ENCODE data around the gene PRPSAP1.
A peak's percentile ranks its signal among the peaks of the same experiment; 100 is the strongest.

PRPSAP1 gene

DNA sequence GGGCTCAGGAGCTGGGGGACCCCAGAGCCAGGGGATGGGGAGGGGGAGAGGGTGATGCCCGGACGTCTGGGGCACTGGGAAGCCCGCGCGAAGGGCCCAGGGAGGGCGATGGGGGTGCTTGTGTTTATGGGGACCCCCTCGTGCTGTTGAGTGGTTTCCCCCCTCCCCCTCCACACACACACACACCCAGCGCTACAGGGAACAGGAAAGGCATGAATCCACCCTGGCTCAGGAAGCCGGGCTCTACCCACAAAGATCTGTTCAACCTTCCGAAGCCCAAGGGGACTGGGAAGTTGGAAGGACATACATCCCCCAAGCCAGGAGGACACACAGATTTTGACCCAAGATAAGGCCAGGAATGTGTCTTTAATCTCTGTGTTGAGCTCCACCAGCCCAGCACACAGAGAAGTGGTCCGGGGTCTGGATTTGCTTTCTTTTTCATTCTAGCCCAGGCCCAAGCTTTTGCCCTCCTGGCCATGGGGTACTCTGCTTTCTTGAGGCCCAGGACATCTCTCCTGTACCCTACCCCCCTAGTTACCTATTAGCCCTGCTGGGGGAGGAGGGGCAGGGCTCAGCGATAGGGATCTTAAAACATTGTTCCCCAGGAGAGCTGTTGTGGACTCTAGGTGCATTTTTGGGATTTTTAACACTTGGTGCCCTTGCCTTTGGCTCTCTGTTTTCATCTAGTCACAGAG lies 87.3 kb downstream of the PRPSAP1 start:
- DNase-seq (ENCODE audit: low read depth in 3 of 3): no peak

DNA sequence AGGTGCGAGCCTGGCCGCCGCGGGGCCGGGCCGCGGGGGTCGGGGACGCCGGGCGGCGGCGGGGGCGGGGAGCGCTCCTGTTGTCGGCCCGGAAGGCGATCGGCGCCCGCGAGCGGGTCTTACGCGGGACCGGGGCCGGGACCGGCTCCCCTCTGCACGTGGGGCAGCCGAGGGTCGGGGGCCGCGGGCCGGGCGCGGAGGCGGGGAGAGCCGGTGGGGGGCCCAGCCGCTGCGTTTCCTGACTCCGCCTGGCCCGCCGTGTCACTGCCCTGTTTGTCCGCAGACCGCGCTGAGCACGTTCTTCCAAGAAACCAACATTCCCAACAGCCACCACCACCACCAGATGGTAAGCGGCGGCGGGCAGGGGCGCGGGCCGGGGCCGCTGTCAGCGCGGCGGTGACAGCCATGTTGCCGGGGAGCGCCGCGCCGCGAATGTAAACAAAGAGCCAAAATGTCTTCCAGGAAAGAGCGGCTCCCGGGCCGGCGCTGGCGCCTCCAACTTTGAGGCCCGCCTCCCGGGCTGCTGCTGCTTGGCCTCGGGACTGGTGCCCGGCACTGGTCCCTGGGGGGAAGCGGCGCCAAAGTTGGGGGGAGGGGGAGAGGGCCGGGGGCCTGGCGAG lies 88.0 kb downstream of the PRPSAP1 start:
- DNase-seq (ENCODE audit: low read depth in 3 of 3): no peak

DNA sequence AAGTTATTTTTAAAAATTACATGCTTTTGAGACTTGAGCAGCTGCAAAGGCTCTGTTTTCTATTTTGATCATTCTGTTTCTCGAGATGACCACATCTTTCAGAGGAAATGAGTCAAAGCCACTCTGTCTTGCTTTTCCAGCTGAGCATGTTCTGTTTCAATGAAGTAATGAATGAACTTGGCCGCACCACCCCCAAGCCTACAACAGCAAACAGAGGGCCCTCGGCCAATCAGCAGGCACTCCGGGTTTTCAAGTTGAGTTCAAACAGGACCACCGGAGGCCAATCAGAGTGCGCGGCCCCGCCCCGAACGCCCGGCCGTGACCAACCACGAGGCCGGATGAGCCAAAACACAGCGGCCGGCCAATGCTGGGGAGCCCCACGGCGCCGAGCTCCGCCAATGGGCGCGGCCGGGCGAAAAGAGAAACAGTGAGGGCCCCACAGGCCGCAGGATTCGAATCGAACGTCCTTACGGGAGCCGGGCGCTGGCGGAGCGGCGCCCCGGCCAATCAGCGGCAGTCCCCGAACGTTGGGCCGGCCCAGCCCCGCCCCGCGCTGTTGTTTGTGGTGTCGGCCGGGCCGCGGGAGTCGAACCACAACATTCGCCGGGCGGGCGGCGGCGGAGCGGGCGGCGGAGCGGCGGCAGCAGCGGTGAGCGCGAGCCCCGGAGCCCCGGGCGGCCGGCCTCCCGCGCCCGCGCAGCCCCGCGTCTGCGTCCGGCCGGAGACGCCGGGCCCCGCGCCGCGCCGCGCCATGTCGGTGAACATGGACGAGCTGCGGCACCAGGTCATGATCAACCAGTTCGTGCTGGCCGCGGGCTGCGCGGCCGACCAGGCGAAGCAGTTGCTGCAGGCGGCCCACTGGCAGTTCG lies 88.7 kb downstream of the PRPSAP1 start, which contains the start of gene UBALD2:
Gene UBALD2, plus strand, starts transcription at position 594 of the 869 bp plus-strand sequence. Its CDS starts 158 bp downstream, at position 752.
- DNase-seq (ENCODE audit: low read depth in 3 of 3): peak; percentile 95 to 99 (median 98)

DNA sequence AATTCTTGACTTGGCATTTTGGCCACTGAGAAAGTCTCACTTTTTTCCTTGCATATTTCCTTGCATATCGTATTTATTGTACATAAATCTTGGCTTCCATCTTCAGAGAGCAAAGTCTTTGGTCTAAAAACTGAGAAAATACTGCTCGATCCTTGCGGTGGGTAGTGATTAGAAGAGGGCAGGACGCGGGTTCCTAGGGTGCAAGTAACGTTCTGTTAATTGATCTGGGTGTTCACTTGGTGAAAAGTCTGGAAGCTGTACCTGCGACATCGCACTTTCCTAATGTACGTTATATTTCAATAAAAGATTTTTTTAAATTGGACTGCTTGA lies 89.3 kb downstream of the PRPSAP1 start:
- DNase-seq (ENCODE audit: low read depth in 3 of 3): no peak

DNA sequence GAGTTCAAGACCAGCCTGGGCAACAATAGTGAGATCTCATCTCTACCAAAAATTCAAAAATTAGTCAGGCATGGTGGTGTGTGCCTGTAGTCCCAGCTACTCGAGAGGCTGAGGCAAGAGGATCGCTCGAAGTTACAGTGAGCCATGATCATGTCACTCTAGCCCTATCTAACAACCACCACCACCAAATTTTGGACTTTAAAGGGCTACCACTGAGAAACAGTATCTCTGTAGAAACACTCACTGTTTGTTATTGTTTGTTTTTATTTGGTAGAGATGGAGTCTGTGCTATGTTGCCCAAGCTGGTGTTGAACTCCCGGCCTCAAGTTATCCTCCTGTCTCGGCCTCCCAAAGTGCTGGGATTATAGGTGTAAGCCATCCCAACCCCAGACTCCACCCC lies 89.8 kb downstream of the PRPSAP1 start:
- no peak for DNase-seq (ENCODE audit: low read depth in 3 of 3)

DNA sequence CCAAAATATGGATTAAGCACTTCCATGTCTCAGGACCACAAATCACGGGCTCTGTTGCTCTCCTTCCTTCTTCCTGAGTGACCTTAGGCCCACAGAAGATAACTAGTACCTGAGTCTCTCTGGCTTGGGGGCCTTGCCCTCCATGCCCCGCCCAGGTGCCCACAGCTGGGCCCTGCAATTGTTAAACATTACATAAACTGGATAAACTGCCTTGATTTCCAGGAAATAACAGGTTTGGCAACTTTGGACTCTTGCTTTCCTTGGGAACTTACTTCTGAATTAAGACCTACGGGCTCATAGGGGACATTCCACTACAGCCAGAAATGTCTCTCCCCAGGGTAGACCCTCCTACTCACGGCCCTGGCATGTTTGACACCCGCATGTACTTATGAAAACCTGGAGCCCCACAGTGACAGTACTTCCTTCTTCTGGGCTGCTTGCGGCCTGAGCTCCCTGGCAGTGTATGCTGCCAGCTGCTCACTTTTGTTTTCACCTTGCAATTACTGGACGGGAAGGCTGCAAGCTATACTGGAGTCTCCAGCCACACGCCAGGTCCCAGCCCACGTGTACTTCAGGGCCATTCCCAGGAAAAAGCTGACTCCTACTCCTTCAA lies 90.9 kb downstream of the PRPSAP1 start:
- DNase-seq (ENCODE audit: low read depth in 3 of 3): no peak

DNA sequence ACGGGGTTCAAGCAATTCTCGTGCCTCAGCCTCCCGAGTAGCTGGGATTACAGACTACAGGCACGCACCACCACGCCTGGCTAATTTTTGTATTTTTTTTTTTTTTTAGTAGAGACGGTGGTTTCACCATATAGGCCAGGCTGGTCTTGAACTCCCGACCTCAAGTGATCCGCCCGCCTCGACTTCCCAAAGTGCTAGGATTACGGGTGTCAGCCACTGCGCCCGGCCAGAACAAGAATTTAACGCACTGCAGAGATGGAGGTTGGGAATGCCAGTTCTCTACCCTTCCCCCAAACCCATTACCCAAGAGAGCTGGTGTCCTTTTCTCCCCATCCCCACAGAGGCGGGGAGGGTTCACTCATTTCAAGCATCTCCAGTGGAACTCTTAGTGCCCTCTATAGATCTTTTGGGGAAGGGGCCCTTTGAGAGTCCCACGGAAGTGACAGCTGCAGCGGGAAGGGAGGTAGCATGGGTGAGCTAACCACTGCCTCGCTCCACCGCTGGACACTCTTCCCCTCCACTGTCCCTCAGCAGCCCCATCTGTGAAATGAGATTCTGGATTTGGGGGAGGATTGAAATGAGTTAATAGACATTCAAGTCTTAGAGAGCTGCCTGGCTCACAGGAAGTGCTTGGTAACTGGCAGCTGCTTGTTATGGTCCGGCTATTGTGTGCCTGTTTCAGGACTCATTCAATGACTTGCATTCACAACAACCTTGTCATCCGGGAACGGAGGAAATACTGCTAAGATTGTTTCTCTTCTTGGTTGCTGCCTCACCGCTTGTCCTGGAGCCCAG lies 92.1 kb downstream of the PRPSAP1 start:
- DNase-seq (ENCODE audit: low read depth in 3 of 3): no peak

DNA sequence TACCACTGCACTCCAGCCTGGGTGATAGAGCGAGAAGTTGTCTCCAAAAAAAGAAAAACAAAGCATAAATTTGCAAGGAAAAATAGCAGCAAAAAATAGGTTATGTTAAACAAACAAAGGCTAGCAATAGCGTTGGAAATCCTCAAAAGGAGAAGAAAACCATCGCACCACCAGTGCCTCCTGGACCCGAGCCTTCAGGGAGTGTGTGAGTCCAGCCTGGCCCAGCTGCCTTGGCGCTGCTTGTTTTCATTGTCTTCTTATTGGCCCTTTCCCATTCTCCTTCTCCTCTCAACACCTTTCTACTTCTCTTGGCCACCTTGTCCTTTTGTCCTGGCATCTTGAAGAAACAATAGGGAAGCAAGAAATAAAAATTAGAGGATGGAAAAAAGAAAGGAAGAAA lies 93.0 kb downstream of the PRPSAP1 start:
- no peak for DNase-seq (ENCODE audit: low read depth in 3 of 3)

DNA sequence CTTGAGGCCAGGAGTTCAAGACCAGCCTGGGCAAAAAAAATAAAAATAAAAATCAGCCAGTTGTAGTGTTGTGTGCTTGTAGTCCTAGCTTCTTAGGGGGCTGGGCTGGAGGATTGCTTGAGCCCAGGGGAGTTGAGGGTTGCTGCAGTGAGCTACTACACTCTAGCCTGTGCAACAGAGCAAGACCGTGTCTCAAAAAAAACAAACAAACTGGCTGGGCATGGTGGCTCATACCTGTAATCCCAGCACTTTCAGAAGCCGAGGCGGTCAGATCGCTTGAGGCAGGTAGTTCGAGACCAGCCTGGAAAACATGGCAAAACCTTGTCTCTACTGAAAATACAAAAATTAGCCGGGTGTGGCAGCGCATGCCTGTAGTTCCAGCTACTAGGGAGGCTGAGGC lies 93.5 kb downstream of the PRPSAP1 start:
- DNase-seq (ENCODE audit: low read depth in 3 of 3): no peak

All from stimulated activated CD4-positive, alpha-beta T cell treated with anti-CD3 and anti-CD28 coated beads, TNF-alpha, amount 100 ng/mL, for 48 hours (primary cell).